AG09309 (cell line): ENCODE results near the gene PNMA8A.

Experiments
- DNase-seq: peaks from one replicate; pipeline ENCODE4 v3.0.0-alpha.2; 2010; ENCODE audit warnings: low read depth
- H3K4me3 ChIP-seq: 2 replicates; pipeline ENCODE4 v1.5.1; 2011; ENCODE audit warnings: mild to moderate bottlenecking, low read depth, low read length, moderate library complexity; ENCODE audit not compliant: control insufficient read depth
- TF ChIP-seq, protein P1 (sequence below): IDR thresholded peaks from 2 replicates; pipeline ENCODE4 v1.5.1; 2011; ENCODE audit warnings: mild to moderate bottlenecking, low read depth, low read length, inconsistent platforms; ENCODE audit not compliant: insufficient read depth, control insufficient read depth; ENCODE audit errors: missing control alignments

The PNMA8A gene

DNA sequence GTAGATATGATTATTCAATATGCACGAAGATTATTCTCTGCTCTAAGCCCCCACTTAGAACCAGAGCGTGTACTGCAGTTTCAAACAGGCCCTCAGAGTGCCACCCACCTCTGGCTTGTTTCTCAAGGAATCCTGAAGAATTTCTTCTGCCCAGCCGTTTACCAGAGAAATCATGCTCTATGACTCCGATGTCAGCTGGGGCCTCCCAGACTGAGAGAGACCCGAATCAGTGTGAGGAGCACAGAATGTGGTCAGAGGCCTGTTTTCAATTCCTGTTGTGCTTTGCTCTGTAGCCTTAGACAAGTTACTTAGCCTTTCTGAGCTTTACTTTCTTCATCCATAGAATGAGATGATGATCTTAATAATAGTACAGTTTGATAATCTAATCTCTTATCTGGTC, 48.2 kb downstream of the PNMA8A start:
- TF ChIP-seq, protein P1, sequence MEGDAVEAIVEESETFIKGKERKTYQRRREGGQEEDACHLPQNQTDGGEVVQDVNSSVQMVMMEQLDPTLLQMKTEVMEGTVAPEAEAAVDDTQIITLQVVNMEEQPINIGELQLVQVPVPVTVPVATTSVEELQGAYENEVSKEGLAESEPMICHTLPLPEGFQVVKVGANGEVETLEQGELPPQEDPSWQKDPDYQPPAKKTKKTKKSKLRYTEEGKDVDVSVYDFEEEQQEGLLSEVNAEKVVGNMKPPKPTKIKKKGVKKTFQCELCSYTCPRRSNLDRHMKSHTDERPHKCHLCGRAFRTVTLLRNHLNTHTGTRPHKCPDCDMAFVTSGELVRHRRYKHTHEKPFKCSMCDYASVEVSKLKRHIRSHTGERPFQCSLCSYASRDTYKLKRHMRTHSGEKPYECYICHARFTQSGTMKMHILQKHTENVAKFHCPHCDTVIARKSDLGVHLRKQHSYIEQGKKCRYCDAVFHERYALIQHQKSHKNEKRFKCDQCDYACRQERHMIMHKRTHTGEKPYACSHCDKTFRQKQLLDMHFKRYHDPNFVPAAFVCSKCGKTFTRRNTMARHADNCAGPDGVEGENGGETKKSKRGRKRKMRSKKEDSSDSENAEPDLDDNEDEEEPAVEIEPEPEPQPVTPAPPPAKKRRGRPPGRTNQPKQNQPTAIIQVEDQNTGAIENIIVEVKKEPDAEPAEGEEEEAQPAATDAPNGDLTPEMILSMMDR, result no peak
- no peak for DNase-seq
- no peak overlapping the region for H3K4me3 ChIP-seq

DNA sequence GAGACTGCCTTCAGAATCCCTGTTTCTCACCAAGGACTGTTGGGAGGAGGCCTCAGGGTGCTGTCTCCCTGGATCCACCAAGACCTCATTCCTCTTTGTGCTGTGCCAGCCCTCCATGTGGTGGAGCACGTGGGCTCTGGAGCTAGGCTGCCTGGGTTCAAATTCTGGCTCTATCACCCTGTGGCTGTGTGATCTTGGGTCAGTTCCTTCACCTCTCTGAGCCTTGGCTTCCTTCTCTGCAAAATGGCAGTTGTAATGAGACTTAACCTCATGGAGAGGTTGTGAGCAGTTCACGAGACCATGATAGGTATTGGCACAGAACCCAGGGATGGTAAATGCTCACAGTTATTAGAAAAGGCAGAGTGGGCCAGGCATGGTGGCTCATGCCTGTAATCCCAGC, 49.0 kb downstream of the PNMA8A start:
- no peak overlapping the region for H3K4me3 ChIP-seq
- no peak for DNase-seq

DNA sequence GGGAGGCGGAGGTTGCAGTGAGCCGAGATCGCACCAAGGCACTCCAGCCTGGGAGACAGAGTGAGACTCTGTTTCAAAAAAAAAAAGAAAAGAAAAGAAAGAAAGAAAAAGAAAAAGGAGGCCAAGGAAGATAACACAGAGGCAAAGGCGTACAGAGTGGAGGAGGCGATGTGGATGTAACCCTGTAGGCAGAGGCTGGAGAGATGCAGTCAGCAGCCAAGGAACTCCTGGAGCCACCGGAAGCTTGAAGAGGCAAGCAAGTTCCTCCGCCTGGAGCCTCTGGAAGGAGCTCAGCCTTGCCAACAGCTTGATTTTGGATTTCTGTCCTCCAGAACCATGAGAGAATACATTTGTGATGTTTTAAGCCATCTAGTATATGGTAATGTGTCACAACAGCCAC, 51.3 kb downstream of the PNMA8A start:
- no peak for DNase-seq
- no peak overlapping the region for H3K4me3 ChIP-seq
- TF ChIP-seq, protein P1, result no peak

More for the DNA sequence above, 49.0 kb downstream of the PNMA8A start:
- TF ChIP-seq, protein P1, result no peak
